ENCODE data around the gene ST7L.
A peak's percentile ranks its signal among the peaks of the same experiment; 100 is the strongest.

The ST7L gene

DNA sequence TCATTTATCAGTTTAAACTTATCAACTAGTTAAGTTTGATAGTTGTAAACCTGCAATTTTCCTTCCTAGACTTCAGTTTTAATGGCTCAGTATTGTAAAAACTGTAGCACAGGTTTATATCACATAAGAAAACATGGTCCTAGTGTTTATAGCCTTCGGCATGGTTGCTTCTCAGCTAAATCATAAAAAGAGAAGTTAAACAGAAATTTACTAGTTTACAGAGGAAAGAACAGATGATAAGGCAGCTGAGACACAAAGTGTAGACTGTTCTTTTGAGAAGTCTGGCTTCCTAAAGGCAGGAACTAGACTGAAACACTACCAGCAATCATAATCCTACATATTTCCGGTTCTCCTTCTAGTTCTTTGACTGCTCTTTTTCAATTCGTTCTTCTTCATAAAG is 70.4 kb downstream of the ST7L start:
- no peak overlapping the region for H2BK12ac ChIP-seq (ENCODE audit: low read length)
- H3K36me3 ChIP-seq (ENCODE audit: control insufficient read depth in 1 of 2, insufficient read depth in 2 of 2, low read length in 2 of 2): peaks cover 0 to 4% of the 10 kb centered on the region in 2 experiments
- no peak overlapping the region for H3K4me3 ChIP-seq (ENCODE audit: low read depth, low read length)
- no peak overlapping the region for H3K14ac ChIP-seq (ENCODE audit: low read length)
- H3K23ac ChIP-seq (ENCODE audit: low read length): no peak overlapping the region
- no peaks in the 10 kb centered on the region for H3K9me3 ChIP-seq (ENCODE audit: insufficient read depth, low read depth, low read length)
- H3K4me2 ChIP-seq (ENCODE audit: low read length): no peak overlapping the region
- no peak overlapping the region for H2AFZ ChIP-seq (ENCODE audit: insufficient read depth, low read length, poor library complexity)
- H4K91ac ChIP-seq (ENCODE audit: low read depth, low read length): no peak overlapping the region
- no peak overlapping the region for H4K12ac ChIP-seq (ENCODE audit: low read depth, low read length)
- no peak overlapping the region for H3K18ac ChIP-seq (ENCODE audit: low read length)
- H3K79me1 ChIP-seq (ENCODE audit: low read length): no peaks in the 10 kb centered on the region
- no peak overlapping the region for H2AK5ac ChIP-seq (ENCODE audit: low read length)
- H3K79me2 ChIP-seq (ENCODE audit: control insufficient read depth, insufficient read depth, low read length, poor library complexity): no peaks in the 10 kb centered on the region
- H4K8ac ChIP-seq (ENCODE audit: low read depth, low read length): no peak overlapping the region
- no peak overlapping the region for H3K27ac ChIP-seq (ENCODE audit: low read depth, low read length)
- no peaks in the 10 kb centered on the region for H3K4me1 ChIP-seq (ENCODE audit: control insufficient read depth in 1 of 2, insufficient read depth in 2 of 2, low read length in 2 of 2)
- no peak for DNase-seq
- no peaks in the 10 kb centered on the region for H3K27me3 ChIP-seq (ENCODE audit: insufficient read depth, low read length)
- no peak overlapping the region for H2BK120ac ChIP-seq (ENCODE audit: insufficient read depth, low read length, poor library complexity)
- H3K9ac ChIP-seq (ENCODE audit: low read length): no peak overlapping the region
- no peak overlapping the region for H2BK5ac ChIP-seq (ENCODE audit: low read depth, low read length, poor library complexity)
- WGBS (ENCODE audit: extremely low coverage, insufficient coverage, insufficient read length): no CpG with 5 or more reads among the region's 3 CpGs
- no peak overlapping the region for H3K4ac ChIP-seq (ENCODE audit: low read depth, low read length)

GRCh38 chr1:112546076-112546475 is 72.9 kb downstream of the ST7L start:
- WGBS (ENCODE audit: extremely low coverage, insufficient coverage, insufficient read length): no CpG with 5 or more reads among the region's 2 CpGs
- no peak overlapping the region for H3K27ac ChIP-seq (ENCODE audit: low read depth, low read length)
- H2BK120ac ChIP-seq (ENCODE audit: insufficient read depth, low read length, poor library complexity): no peak overlapping the region

DNA sequence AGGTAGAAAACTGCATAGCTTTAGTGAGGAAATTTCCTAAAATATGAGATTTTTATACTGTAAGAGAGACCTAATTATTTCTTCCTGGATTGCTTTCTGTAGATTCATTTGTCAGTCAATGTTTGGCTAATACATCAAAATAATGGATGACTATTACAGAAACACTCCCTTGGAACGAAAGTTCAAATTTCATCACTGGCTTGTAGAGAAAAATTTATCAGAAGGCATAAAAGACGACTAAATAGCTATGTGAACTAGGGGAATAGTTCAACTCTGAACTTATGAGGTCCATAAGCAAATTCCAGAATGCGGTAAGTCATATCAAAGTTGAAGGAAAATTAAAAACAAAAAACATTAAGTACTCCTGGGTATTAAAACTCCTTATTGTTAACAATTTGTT is 74.2 kb downstream of the ST7L start:
- WGBS (ENCODE audit: extremely low coverage, insufficient coverage, insufficient read length): no CpG with 5 or more reads among the region's 3 CpGs

More at GRCh38 chr1:112546076-112546475, 72.9 kb downstream of the ST7L start:
- no peak overlapping the region for H3K4ac ChIP-seq (ENCODE audit: low read depth, low read length)
- no peak overlapping the region for H3K14ac ChIP-seq (ENCODE audit: low read length)
- no peak overlapping the region for H4K91ac ChIP-seq (ENCODE audit: low read depth, low read length)
- H2BK5ac ChIP-seq (ENCODE audit: low read depth, low read length, poor library complexity): no peak overlapping the region
- no peak overlapping the region for H3K18ac ChIP-seq (ENCODE audit: low read length)
- H3K79me2 ChIP-seq (ENCODE audit: control insufficient read depth, insufficient read depth, low read length, poor library complexity): no peaks in the 10 kb centered on the region
- peaks cover 0 to 2% of the 10 kb centered on the region in 2 experiments for H3K36me3 ChIP-seq (ENCODE audit: control insufficient read depth in 1 of 2, insufficient read depth in 2 of 2, low read length in 2 of 2)
- H3K4me2 ChIP-seq (ENCODE audit: low read length): no peak overlapping the region
- H2AK5ac ChIP-seq (ENCODE audit: low read length): no peak overlapping the region
- H3K79me1 ChIP-seq (ENCODE audit: low read length): no peaks in the 10 kb centered on the region
- DNase-seq: no peak
- H3K9ac ChIP-seq (ENCODE audit: low read length): no peak overlapping the region
- no peak overlapping the region for H3K23ac ChIP-seq (ENCODE audit: low read length)
- H4K12ac ChIP-seq (ENCODE audit: low read depth, low read length): no peak overlapping the region
- H2BK12ac ChIP-seq (ENCODE audit: low read length): no peak overlapping the region
- no peak overlapping the region for H2AFZ ChIP-seq (ENCODE audit: insufficient read depth, low read length, poor library complexity)
- H3K4me3 ChIP-seq (ENCODE audit: low read depth, low read length): no peak overlapping the region
- no peaks in the 10 kb centered on the region for H3K4me1 ChIP-seq (ENCODE audit: control insufficient read depth in 1 of 2, insufficient read depth in 2 of 2, low read length in 2 of 2)
- H3K27me3 ChIP-seq (ENCODE audit: insufficient read depth, low read length): no peaks in the 10 kb centered on the region
- no peaks in the 10 kb centered on the region for H3K9me3 ChIP-seq (ENCODE audit: insufficient read depth, low read depth, low read length)
- H4K8ac ChIP-seq (ENCODE audit: low read depth, low read length): no peak overlapping the region

GRCh38 chr1:112544011-112544688 is 74.8 kb downstream of the ST7L start:
- Histone ChIP-seq H3K23ac (ENCODE audit: low read length) (no peak overlapping the region), H2BK12ac (ENCODE audit: low read length) (no peak overlapping the region)
- WGBS (ENCODE audit: extremely low coverage, insufficient coverage, insufficient read length): no CpG with 5 or more reads among the region's 1 CpG

More for the DNA sequence above, 74.2 kb downstream of the ST7L start:
- DNase-seq: no peak
- no peak overlapping the region for H3K9ac ChIP-seq (ENCODE audit: low read length)
- no peak overlapping the region for H3K4ac ChIP-seq (ENCODE audit: low read depth, low read length)
- H4K12ac ChIP-seq (ENCODE audit: low read depth, low read length): no peak overlapping the region
- H3K14ac ChIP-seq (ENCODE audit: low read length): no peak overlapping the region
- H3K27me3 ChIP-seq (ENCODE audit: insufficient read depth, low read length): no peaks in the 10 kb centered on the region
- H3K79me2 ChIP-seq (ENCODE audit: control insufficient read depth, insufficient read depth, low read length, poor library complexity): no peaks in the 10 kb centered on the region
- no peak overlapping the region for H3K27ac ChIP-seq (ENCODE audit: low read depth, low read length)
- no peak overlapping the region for H2BK5ac ChIP-seq (ENCODE audit: low read depth, low read length, poor library complexity)
- H2BK12ac ChIP-seq (ENCODE audit: low read length): no peak overlapping the region
- H4K91ac ChIP-seq (ENCODE audit: low read depth, low read length): no peak overlapping the region
- H3K79me1 ChIP-seq (ENCODE audit: low read length): no peaks in the 10 kb centered on the region
- no peak overlapping the region for H4K8ac ChIP-seq (ENCODE audit: low read depth, low read length)
- H2AK5ac ChIP-seq (ENCODE audit: low read length): no peak overlapping the region
- no peak overlapping the region for H3K4me2 ChIP-seq (ENCODE audit: low read length)
- H2BK120ac ChIP-seq (ENCODE audit: insufficient read depth, low read length, poor library complexity): no peak overlapping the region
- H3K9me3 ChIP-seq (ENCODE audit: insufficient read depth, low read depth, low read length): no peaks in the 10 kb centered on the region
- H3K36me3 ChIP-seq (ENCODE audit: control insufficient read depth in 1 of 2, insufficient read depth in 2 of 2, low read length in 2 of 2): peaks cover 0 to 5% of the 10 kb centered on the region in 2 experiments
- no peak overlapping the region for H3K4me3 ChIP-seq (ENCODE audit: low read depth, low read length)
- no peaks in the 10 kb centered on the region for H3K4me1 ChIP-seq (ENCODE audit: control insufficient read depth in 1 of 2, insufficient read depth in 2 of 2, low read length in 2 of 2)
- H3K23ac ChIP-seq (ENCODE audit: low read length): no peak overlapping the region
- H2AFZ ChIP-seq (ENCODE audit: insufficient read depth, low read length, poor library complexity): no peak overlapping the region
- H3K18ac ChIP-seq (ENCODE audit: low read length): no peak overlapping the region

More at GRCh38 chr1:112544011-112544688, 74.8 kb downstream of the ST7L start:
- H3K9ac ChIP-seq (ENCODE audit: low read length): no peak overlapping the region
- H3K18ac ChIP-seq (ENCODE audit: low read length): no peak overlapping the region
- H3K4me3 ChIP-seq (ENCODE audit: low read depth, low read length): no peak overlapping the region
- no peak overlapping the region for H2BK5ac ChIP-seq (ENCODE audit: low read depth, low read length, poor library complexity)
- H3K79me2 ChIP-seq (ENCODE audit: control insufficient read depth, insufficient read depth, low read length, poor library complexity): no peaks in the 10 kb centered on the region
- H3K79me1 ChIP-seq (ENCODE audit: low read length): no peaks in the 10 kb centered on the region
- no peaks in the 10 kb centered on the region for H3K9me3 ChIP-seq (ENCODE audit: insufficient read depth, low read depth, low read length)
- no peak overlapping the region for H4K8ac ChIP-seq (ENCODE audit: low read depth, low read length)
- no peak overlapping the region for H3K4ac ChIP-seq (ENCODE audit: low read depth, low read length)
- no peak overlapping the region for H3K27ac ChIP-seq (ENCODE audit: low read depth, low read length)
- no peak overlapping the region for H2AK5ac ChIP-seq (ENCODE audit: low read length)
- H3K27me3 ChIP-seq (ENCODE audit: insufficient read depth, low read length): no peaks in the 10 kb centered on the region
- H2BK120ac ChIP-seq (ENCODE audit: insufficient read depth, low read length, poor library complexity): no peak overlapping the region
- H2AFZ ChIP-seq (ENCODE audit: insufficient read depth, low read length, poor library complexity): no peak overlapping the region
- H3K4me2 ChIP-seq (ENCODE audit: low read length): no peak overlapping the region
- peaks cover 0 to 7% of the 10 kb centered on the region in 2 experiments for H3K36me3 ChIP-seq (ENCODE audit: control insufficient read depth in 1 of 2, insufficient read depth in 2 of 2, low read length in 2 of 2)
- DNase-seq: peak; percentile 38 to 80
- no peak overlapping the region for H4K12ac ChIP-seq (ENCODE audit: low read depth, low read length)
- no peak overlapping the region for H3K14ac ChIP-seq (ENCODE audit: low read length)
- no peaks in the 10 kb centered on the region for H3K4me1 ChIP-seq (ENCODE audit: control insufficient read depth in 1 of 2, insufficient read depth in 2 of 2, low read length in 2 of 2)
- no peak overlapping the region for H4K91ac ChIP-seq (ENCODE audit: low read depth, low read length)
